Breast epithelium (tissue), 3 donors: ENCODE results near the gene SAMSN1.

Experiments
- POLR2A ChIP-seq: fragments of 450-650 bp; IDR thresholded peaks from one replicate; pipeline ENCODE4 v1.6.1; 2016; ENCODE audit warnings: antibody characterized with exemption, mild to moderate bottlenecking, moderate library complexity
- POLR2AphosphoS5 ChIP-seq, 3 donors: sonication (generic); formaldehyde crosslinking; IDR thresholded peaks; one replicate each; pipeline ENCODE4 v1.6.1; 2017; ENCODE audit warnings: antibody characterized with exemption in 3 of 3
- TF ChIP-seq, protein P1 (sequence below), 3 donors: fragments of 450-650 bp; IDR thresholded peaks; one replicate each; pipeline ENCODE4 v1.5.1; 2016 to 2017; ENCODE audit warnings: antibody characterized with exemption in 3 of 3, mild to moderate bottlenecking in 3 of 3, moderate library complexity in 3 of 3

DNA sequence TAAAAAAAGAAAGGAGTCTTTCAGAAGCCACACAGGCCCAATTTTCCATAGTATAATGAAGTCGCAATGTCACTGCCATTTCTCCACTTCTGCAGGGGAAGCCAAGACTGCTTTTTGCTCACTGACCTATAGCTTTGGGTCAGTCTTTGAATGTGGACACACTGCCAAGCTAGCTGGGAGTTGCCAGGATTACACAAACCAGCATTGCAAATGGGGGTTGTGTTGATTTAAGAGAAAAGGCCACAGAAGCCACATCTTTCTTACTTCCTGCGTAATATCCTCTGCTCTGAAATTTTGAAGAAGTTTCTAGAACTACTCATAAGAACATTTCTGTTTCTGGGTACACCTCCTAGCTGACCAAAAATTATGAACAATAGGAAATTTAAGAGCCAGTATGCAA lies 45.8 kb upstream of the SAMSN1 start:
- TF ChIP-seq, protein P1, sequence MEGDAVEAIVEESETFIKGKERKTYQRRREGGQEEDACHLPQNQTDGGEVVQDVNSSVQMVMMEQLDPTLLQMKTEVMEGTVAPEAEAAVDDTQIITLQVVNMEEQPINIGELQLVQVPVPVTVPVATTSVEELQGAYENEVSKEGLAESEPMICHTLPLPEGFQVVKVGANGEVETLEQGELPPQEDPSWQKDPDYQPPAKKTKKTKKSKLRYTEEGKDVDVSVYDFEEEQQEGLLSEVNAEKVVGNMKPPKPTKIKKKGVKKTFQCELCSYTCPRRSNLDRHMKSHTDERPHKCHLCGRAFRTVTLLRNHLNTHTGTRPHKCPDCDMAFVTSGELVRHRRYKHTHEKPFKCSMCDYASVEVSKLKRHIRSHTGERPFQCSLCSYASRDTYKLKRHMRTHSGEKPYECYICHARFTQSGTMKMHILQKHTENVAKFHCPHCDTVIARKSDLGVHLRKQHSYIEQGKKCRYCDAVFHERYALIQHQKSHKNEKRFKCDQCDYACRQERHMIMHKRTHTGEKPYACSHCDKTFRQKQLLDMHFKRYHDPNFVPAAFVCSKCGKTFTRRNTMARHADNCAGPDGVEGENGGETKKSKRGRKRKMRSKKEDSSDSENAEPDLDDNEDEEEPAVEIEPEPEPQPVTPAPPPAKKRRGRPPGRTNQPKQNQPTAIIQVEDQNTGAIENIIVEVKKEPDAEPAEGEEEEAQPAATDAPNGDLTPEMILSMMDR (IDR thresholded peaks at IDR 0.05), result no peak
- TF ChIP-seq POLR2AphosphoS5 (IDR thresholded peaks at IDR 0.05), result no peak
- no peak for TF ChIP-seq POLR2A
